ENCODE results near the gene HOTAIR.

HOTAIR gene

DNA sequence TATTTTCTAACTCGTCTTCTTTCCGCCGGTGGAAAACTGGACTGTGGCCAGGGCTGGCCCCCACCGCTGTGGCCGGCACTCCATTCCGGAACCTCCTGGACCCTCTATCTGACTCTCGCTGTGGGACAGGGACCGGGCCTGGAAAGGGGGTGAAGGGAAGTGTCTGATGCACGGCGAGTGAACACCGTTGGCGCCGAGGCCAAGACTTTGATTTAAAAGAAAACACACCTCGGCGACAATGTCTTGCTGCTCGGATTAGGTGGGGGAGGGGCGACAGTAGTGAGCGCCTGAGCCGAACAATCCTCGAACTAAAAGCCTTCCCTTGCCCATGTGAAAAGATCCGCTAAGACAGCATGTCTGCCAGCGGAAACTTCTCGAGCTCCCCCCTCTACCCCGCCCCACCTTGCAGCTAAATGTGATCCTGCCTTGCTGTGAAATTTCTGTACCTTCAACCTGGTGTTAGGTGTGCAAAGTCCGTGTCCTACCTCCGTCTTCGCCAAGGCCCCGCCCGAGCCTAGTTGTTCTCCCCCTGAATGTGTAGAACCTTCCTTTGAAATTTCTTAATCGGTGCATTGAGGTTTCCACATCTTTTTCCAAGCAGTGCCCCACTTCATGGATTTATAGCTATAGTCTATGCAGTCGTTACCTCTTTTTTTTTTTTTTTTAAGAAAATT, 862 bp upstream of the HOTAIR start:
- no peak for DNase-seq (ENCODE audit: low read depth)

DNA sequence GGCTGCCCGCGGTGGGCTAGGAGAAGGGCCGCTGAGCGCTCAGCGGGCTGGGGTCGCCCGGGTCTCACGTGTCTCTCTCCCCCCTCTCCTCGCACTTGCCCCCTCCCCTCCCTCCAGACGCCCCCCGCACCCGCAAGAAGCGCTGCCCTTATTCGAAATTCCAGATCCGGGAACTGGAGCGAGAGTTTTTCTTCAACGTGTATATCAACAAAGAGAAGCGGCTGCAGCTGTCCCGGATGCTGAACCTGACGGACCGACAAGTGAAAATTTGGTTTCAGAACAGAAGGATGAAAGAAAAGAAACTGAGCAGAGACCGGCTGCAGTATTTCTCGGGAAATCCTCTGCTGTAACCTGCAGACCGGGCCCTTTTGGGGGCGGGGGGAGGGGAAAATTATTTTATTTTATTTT, 314 bp upstream of the HOTAIR start:
- no peak for DNase-seq (ENCODE audit: low read depth)

DNA sequence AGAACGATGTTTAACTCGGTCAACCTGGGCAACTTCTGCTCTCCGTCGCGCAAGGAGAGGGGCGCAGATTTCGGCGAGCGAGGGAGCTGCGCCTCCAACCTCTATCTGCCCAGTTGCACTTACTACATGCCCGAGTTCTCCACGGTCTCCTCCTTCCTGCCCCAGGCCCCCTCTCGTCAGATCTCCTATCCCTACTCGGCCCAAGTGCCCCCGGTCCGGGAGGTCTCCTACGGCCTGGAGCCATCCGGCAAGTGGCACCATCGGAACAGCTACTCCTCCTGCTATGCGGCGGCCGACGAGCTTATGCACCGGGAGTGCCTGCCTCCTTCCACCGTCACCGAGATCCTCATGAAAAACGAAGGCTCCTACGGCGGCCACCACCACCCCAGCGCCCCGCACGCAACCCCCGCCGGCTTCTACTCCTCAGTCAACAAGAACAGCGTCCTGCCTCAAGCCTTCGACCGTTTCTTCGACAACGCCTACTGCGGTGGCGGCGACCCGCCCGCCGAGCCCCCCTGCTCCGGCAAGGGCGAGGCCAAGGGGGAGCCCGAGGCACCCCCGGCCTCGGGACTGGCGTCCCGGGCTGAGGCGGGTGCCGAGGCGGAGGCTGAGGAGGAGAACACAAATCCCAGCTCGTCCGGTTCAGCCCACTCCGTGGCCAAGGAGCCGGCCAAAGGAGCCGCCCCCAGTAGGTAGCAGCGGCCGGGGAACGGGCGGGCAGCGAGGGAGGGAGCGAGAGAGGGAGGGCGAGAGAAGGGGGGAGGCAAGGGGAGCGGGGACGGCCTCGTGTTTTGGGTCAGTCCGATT, 1.3 kb downstream of the HOTAIR start:
- DNase-seq (ENCODE audit: low read depth): no peak

DNA sequence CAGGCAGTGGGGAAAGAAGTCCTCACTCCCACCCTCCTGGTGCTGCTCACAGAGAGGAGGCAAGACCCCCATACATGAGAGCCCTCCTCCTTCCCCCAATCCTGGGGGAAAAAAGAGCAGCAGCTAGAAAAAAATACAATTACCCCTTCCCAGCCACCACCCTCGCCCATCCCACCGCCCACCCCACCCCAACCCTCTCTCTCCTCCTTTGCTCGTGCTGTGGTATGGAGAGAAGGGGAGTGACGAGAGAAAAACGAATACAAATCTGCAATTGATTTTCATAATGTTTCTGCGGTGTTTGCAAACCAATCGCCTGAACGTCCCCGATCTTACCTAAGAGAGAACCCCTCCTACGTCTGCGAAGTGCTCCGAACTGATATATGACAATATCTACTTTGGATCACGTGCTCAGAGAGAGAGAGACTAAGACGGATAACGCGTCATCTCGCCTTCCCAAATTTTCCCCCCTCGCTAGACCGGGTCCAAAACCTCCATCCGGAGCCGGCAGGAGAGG, 2.0 kb downstream of the HOTAIR start, which contains the start of gene HOXC11:
Gene HOXC11, plus strand, starts transcription at position 405 of the 514 bp plus-strand sequence. CDS start 116 bp downstream, outside the sequence.
- no peak for DNase-seq (ENCODE audit: low read depth)

DNA sequence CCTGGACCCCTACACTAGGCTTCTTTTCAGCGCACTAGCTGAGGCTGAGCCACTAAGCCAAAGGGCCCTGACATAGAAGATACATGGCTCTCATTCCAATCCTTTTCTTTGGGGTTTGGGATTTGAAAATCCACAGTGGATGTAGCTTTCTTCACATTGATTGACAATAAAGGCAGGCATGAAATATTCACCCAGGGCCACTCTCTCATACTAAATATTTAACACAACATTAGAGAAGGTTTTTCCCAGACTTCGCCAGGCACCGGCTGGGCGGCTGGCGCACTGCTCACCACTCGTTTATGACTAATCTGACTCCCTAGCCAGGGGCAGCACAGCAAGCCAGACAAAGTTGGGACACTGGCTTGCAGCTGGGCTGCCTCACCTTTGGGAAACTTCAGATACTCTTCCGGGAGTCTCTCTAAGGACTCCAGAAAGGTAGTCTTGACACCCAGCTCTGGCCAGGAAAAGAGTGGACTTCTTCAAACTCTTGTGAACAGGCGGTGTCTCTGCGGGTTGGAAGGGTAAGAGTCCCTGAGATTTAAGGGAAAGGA, 2.5 kb downstream of the HOTAIR start:
- no peak for DNase-seq (ENCODE audit: low read depth)

DNA sequence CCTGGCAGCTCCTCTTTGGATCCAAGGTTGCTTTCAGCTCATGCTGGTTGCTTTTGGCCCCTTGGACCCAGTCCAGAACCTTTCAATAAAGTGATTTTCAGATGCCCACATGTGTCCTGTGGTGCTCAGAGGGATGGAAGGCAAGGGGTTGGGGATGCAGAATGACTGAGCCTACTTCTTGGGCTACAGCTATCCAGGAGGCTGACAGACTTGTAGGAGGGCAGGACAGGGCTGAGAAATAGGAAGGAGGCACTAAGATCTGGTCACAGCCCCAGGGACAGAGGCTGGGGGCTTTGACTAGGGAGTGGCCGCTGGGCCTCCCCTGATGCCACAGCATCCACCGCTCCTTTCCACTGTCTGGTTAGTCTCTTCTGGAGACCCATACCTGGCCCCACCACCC, 3.1 kb downstream of the HOTAIR start:
- DNase-seq (ENCODE audit: low read depth): no peak

DNA sequence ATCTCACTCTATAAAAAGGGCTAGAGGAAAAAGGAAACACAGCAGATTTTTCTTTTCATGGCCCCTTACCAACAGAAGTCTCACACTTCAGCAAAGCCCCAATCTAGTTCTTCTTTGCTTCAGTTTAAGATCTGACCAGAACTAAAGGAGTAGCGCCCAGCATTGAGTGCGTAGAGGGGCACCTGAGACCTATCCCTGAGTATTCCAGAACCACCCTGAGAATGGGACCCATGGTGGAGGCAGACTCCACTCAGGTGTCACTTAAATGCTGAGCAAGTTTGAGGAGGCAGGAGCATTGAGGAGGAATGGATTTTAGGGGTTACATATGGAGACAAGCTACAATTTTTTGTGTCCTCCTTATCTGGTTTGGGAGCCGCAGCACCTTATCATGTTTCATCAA, 3.6 kb downstream of the HOTAIR start:
- DNase-seq (ENCODE audit: low read depth): no peak

DNA sequence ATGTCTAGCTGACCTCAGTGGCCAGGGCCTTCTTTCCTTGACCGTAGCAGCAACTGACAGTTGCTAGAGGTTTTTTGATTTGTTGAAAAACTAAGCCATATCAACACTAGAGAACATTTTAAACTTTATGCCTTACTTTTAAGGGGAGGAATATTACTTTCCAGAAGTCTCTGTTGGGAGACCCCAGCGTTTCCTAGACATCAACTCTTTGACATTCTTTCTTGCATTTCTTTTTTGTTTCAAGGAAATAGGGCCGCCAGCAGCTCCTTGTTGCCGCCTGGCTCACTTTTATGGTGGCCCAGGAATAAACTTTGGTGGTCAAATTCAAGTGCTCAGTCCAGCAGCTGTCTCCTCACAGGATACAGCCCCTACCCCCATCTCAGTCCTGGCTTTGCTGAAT, 4.3 kb downstream of the HOTAIR start:
- DNase-seq (ENCODE audit: low read depth): no peak

DNA sequence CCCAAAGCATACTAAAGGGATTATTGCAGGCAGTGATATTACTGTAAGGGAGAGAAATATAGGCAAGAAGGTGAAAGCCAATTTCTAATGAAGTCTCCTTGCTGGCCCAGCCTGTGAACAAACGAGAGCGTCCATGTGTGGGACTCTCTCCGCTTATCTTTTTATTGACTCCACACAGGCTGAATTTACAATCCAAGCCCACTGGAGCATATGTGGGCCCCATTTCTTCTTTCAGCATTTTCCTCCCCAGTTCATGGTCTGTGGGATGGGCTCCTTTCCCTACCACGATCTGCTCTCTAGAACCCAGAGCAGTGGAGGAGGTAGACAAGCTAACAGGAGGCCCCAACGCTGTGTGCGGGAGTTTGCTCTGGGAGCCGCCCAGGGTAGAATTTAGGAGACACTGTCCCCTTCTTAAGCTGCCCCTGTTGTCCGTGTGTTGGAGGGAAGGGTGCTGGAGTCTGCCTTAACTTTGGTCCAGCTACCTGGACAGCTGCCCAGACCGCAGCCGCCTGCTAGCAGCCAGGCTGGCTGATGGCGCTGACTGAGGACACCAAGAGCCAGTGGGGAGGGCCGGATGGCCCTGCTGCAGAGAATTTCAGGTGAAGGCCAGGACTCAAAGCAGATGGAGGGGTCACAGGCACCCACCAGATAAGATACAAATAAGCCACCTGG, 5.0 kb downstream of the HOTAIR start:
- no peak for DNase-seq (ENCODE audit: low read depth)

DNA sequence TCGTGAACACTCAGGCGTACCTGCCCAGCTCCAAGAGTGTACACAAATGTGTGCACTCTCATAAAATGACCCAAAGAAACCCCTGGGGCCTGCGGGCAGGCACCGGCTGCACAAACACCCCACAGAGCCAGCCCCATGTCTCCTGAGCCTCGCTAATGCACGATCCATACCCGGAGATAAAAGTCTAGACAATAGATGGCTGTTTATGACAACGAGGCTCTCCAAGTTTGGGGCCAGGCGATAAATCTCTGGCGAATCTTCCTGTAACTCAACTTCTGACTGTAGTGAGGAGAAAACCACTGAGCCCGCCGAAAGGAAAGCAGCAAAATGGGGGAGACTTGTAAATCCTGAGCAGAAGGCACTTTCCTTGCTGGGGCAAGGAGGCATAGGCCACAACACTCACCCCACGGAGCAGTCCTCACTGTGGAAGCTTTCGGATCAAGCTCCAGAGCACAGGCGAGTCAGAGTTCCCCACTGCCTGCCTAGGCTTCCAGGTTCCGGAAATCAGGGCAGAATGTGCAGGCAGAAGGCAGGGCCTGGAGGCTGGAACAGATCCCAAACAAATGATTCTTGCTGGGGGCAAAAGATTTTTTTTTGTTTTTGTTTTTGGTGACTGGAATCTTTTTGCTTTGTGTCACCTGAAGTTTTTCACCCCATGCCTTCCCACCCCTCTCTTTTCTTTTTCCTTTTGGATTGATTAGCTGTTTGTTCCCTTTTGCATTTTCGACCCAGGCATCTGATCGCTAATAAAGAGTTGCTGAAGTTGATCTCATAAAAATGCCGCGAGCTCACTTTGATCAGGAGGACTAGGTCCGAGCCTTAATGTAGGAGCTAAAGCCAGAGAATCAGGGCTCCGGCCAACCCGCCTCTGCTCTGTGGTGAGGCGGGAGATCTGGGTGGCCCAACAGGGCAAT, 6.3 kb downstream of the HOTAIR start:
- no peak for DNase-seq (ENCODE audit: low read depth)

DNA sequence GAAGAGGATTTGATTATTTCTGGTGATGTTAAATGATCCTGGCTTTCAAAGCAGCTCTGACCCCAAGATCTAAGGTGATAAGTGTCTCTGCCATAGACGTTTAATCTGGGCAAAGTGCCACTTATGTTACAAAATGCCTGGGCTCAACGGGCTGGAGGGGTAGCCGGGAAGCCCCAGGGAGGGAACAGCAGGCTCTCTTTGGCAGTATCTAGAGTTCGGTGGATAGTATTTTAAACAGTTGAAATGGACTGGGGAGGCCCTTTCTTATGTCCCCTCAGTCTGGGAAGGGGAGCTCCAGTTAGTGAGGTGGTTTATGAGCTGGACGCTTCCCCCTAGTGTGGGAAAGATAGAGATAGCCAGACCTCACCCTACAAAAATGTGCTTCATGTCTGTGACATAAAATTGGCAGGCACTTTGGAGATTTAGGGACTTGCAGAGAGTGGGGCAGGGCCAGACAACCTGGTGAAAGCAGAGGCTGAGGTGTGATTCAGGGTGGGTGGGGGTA, 7.3 kb downstream of the HOTAIR start:
- DNase-seq (ENCODE audit: low read depth): no peak

DNA sequence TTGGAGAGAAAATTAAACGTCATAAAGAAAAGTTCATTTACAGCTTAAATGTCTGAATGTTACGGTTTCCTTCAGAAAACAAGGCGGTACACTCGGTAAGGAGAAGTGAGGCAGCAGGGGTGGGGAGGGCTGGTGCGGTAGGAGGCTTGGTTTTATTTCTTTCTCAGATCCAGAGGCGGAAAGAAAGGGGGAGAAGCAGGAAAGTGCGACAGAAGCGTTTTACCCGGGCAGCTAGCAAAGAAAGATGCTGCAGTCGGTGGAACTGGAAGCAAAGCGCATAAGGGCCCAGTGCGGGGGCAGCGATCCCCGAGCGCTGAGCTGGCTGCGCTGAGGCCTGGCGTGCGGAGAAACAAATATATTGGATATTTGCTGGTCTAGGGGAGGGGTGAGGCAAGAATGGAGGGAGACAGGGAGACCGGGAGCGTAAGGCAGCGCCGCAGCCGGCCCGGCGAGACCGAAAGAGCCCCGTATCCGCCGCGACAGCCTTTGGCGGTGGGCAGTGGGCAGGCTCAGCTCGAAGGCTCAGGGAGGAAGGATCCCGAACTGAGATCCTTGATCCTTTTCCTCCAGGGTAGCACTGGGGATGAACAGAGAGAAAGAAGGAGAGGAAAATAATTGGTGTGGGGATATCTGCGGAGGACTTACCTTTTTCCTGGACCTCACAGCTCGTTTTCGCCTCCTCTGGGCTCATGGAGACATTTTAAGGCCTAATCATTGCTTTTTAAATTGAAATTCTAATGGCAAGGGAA, 8.2 kb downstream of the HOTAIR start:
- no peak for DNase-seq (ENCODE audit: low read depth)

DNA sequence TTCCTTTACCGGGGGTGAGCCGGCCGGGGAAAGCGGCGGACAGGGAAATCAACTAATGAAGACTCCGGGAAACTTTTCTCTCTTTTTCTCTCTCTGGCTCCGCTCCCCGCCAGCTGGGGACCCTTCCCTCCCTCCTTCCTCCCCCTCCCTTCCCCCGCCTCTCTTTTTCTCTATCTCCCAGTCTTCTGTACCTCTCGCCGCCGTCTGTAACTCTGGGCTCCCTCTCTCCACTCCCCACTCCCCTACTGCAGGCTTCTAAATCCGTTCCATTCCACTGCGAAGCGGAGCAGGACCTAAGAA, 8.7 kb downstream of the HOTAIR start:
- no peak for DNase-seq (ENCODE audit: low read depth)

DNA sequence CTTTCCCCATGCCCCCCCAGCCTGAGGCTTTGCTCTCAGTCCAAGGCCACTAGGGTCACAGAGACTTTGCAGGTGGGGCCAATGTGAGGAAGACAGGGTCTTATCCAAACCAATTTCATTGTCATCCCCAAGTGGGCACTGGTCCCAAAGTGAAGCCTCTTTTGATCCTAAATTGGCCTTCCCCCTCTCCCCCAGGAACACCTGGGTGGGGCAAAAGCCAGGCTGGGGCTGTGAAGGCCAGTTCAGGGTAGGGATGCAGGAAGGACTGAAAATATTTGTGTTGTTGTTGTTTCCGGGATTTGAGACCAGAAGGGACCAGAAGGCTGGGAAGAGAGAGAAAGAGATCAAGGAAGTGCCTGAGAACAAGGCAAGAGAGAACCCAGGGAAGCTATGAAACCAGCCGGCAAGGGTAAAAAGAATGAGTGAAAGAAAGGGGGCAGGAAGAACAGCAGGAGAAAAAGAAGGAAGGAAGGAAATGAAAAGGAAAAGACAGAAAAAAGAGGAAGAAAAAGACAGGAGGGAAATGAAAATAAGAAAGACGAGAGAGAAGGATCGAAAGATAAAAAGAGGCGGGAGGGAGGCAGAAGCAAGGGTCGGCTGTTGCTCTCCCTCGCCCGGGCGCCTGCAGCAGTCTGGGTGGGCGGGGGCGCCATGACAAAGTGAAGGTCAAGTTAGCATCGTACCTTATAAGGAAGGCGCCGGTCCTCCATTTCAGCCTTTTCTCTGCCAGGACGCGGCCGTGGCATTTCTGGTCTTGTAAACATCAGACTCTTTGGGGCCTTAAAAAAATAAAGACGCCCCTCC, 9.3 kb downstream of the HOTAIR start:
- DNase-seq (ENCODE audit: low read depth): no peak

DNA sequence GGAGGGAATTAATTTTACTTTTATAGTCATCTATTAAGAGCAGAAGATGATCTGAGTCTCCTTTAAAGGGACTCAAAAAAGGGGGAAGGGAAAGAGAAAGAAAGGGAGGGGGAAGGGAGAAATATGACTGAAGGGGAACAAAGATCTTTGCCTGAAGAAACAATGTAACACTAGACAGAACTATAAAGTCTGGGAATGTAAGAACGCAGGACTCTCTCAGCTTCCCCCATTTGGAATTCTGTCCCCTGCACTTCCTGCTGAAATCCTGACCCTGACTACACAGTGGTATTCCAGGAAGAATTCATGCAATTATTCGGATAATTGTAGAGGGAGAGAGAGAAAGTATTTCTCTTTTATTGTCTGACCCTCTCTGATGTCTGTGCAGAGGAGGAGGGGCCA, 10.4 kb downstream of the HOTAIR start:
- no peak for DNase-seq (ENCODE audit: low read depth)

DNA sequence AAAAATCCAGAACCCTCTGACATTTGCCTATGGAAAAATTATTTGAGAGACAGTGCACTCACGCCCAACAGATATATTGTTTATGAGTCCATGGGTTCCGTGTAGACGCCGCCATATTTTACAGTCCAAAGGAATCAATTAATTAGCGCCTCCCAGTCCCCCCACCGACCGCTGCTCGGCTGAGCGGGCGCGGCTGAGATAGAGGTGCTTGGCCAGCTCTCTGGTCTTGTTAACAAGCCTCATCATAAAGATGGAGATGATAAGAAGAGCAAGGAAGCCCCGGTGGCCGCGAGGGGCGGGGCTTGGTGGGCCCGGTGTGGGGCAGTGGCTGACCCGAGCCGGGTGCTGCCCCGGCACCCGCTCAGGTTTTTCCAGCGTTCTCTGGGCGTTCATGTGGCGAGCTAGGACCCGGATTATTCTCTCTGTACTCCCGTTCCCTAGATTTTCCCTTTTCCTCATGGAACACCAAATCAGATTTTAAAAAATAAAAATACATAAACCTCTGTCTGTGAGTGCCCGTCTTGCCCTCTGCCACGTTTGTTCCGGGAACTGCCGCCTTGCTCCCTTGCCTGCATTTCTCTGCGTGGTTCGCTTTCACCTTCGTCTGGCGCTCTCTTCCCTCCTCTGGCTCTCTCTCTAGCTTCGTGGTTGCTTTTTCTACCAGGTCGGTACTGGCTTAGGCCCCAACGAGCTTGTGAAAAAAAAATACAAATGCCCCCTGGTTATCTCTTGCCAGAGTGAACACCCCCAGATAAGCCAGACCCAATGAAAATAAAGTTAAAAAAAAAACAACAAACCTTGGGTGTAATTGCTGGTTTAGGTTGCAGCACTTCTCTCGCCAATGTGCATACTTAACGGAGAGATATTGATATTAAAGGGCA, 11.1 kb downstream of the HOTAIR start:
- no peak for DNase-seq (ENCODE audit: low read depth)

DNA sequence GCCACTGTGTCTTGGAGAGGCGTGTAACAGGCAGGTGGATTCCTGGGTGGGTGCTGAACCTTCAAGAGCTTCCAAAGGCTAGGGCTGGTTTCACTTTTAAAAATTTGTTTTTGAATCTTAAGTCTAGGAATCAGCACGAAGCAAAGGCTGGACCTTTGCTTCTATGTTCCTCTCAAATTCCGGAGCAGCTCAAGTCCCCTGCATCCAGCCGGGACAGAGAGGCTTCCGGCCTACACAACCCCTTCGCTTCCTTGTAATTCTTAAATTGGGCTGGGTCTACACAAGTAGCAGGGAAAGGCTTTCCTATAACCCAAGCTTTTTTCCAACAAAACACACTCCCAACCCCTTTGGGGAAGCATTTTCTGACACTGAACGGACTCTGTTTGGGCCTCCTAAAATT, 11.7 kb downstream of the HOTAIR start:
- DNase-seq (ENCODE audit: low read depth): no peak

DNA sequence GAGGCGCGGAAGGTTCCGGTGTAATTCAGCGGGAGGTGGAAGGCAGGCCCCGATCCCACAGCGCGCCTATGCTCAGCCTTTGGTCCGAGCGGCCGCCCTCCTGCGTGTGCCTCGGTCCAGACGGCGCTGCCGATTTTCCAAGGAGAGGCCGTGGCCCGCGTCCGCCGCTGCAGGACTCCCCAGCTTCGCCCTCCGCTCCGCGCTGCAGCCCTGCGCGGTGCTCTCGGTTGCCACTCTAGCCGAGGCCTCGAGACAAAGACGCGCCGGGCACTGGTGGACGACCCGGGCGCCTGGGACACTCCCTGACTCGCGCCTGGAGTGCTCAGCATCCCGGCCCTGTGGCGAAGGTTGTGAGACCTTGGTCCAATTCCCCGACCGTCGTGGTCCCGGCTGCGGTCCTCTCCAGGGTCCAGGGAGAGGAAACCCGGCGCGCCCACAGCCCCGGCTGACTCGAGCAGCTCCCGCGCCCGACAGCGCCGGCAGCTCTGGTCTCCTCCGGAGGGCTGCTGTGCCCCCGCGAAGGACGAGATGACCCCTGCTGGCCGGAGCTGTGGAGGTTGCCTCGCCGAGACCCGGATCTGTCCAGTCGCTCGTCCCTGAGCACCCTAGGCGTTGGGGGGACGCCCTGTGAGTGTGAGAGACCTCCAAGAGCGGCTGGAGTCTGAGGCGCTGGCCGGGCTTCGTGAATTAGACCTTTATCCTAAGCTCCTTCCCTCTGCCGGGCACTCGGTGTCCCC, 13.6 kb downstream of the HOTAIR start:
- DNase-seq (ENCODE audit: low read depth): no peak

All from activated T-helper 9 cell treated with anti-CD3 and anti-CD28 coated beads, Interleukin-2, amount 50 U/mL, for 16 hours (primary cell).